Myocyte (in vitro differentiated cells): ENCODE data around the gene IBA57. TPM values are rescaled to one million over a fixed set of nuclear protein-coding genes. Genes with fewer than 3 reads are reported as not detected.

ENCODE experiments used
- DNase-seq: peaks from one replicate; pipeline ENCODE4 v3.0.0-alpha.2; 2012; ENCODE audit warnings: low read depth
- polyA plus RNA-seq: library from polyadenylated mRNA; unstranded; fragments of >200 nt; gene quantifications from one replicate; pipeline ENCODE4 v1.2.1, GENCODE V29; 2012; ENCODE audit warnings: missing spikeins
- total RNA-seq: library from RNA; depleted of rRNA; stranded (reverse); fragments of >200 nt; gene quantifications from 2 replicates; pipeline ENCODE4 v1.2.3, GENCODE V29; 2014

IBA57 gene
- total RNA-seq: 1.9 and 2.5 TPM in 2 replicates
- polyA plus RNA-seq: 2.4 TPM

GRCh38 chr1:228165372-228166169, at the start of gene IBA57:
IBA57 (plus strand) TSS chr1:228165804; CDS start chr1:228165817, 13 bp downstream.
- peak; percentile 98 for DNase-seq

- DNase-seq: no peak
These were observed 48.3 kb upstream of the IBA57 start for GRCh38 chr1:228117335-228117734.

- no peak for DNase-seq
These were observed 47.6 kb upstream of the IBA57 start for GRCh38 chr1:228118040-228118439.

GRCh38 chr1:228120351-228120750, 45.3 kb upstream of the IBA57 start:
- DNase-seq: no peak

GRCh38 chr1:228120857-228121489, 44.6 kb upstream of the IBA57 start:
- peak; percentile 15 for DNase-seq

GRCh38 chr1:228122921-228123441, 42.6 kb upstream of the IBA57 start:
- DNase-seq: no peak

- DNase-seq: no peak
These were observed 42.1 kb upstream of the IBA57 start for GRCh38 chr1:228123505-228123904.

- no peak for DNase-seq
These were observed 40.4 kb upstream of the IBA57 start for GRCh38 chr1:228125185-228125584.

GRCh38 chr1:228131766-228132165, 33.8 kb upstream of the IBA57 start:
- no peak for DNase-seq

- no peak for DNase-seq
These were observed 31.0 kb upstream of the IBA57 start for GRCh38 chr1:228134591-228134990.

GRCh38 chr1:228136901-228137300, 28.7 kb upstream of the IBA57 start:
- DNase-seq: no peak

- DNase-seq: no peak
These were observed 26.1 kb upstream of the IBA57 start for GRCh38 chr1:228139406-228139930.

GRCh38 chr1:228139931-228140723, 25.5 kb upstream of the IBA57 start, which contains the start of gene GUK1:
GUK1 (plus strand) TSS chr1:228140279; CDS start chr1:228140303, 24 bp downstream.
- peak; percentile 97 for DNase-seq

- no peak for DNase-seq
These were observed 24.8 kb upstream of the IBA57 start for GRCh38 chr1:228140724-228141225.

GRCh38 chr1:228141226-228142044, 24.2 kb upstream of the IBA57 start:
- peak; percentile 98 for DNase-seq

- peak; percentile 79 for DNase-seq
These were observed 23.4 kb upstream of the IBA57 start for GRCh38 chr1:228142155-228142691.

- peak; percentile 65 for DNase-seq
These were observed 22.9 kb upstream of the IBA57 start for GRCh38 chr1:228142701-228143136.

- DNase-seq: no peak
These were observed 22.0 kb upstream of the IBA57 start for GRCh38 chr1:228143480-228144192.
